Activated CD4-positive, alpha-beta memory T cell treated with anti-CD3 and anti-CD28 coated beads for 36 hours (primary cell): ENCODE data around the gene IQCB1. TPM values are rescaled to one million over a fixed set of nuclear protein-coding genes. Genes with fewer than 3 reads are reported as not detected.

ENCODE experiments used
- CTCF ChIA-PET: fragments of 350-600 bp; sonication (Branson Sonifier 250); formaldehyde crosslinking; loops from one replicate; lab custom pipeline; 2021; ENCODE audit warnings: antibody characterized with exemption, inconsistent platforms; lab: Charles Lee
- POLR2A ChIA-PET: fragments of 350-600 bp; sonication (Branson Sonifier 250); formaldehyde crosslinking; loops from one replicate; lab custom pipeline; 2021; ENCODE audit warnings: antibody characterized with exemption; lab: Charles Lee
- DNase-seq: peaks from one replicate; pipeline ENCODE4 v3.0.0-alpha.2; 2020
- H3K27ac Mint-ChIP-seq: one replicate; pipeline ENCODE4 v1.8.0; 2021; ENCODE audit warnings: mixed read lengths
- H3K27me3 Mint-ChIP-seq: one replicate; pipeline ENCODE4 v1.8.0; 2021; ENCODE audit warnings: mixed read lengths
- H3K36me3 Mint-ChIP-seq: one replicate; pipeline ENCODE4 v1.8.0; 2021; ENCODE audit warnings: mixed read lengths
- H3K4me1 Mint-ChIP-seq: one replicate; pipeline ENCODE4 v1.8.0; 2021; ENCODE audit warnings: low read depth, mixed read lengths
- H3K4me3 Mint-ChIP-seq: one replicate; pipeline ENCODE4 v1.8.0; 2021; ENCODE audit warnings: mild to moderate bottlenecking, mixed read lengths
- H3K9me3 Mint-ChIP-seq: one replicate; pipeline ENCODE4 v1.8.0; 2021; ENCODE audit warnings: mixed read lengths
- intact Hi-C: fragments of 100-400 bp; cut with micrococcal nuclease; formaldehyde crosslinking; loops from one replicate; pipeline ENCODE4 v1.15.1; 2023
- total RNA-seq, 2 experiments: library from RNA; stranded (reverse); gene quantifications; one replicate each; pipeline ENCODE4 v1.2.3, GENCODE V29; 2021

IQCB1 gene
- total RNA-seq, 2 experiments from 2014 or later, result 36.8 to 37.3 TPM

- ChIA-PET POLR2A (no interaction called here), CTCF (no interaction called here)
- intact Hi-C loops, result loop anchor here (5.0 to 10.0 kb wide), 4 partner anchors 157 to 1493 kb away; partner anchors contain the start of genes DTX3L, KPNA1, LRRC58 and PARP9
- Mint-ChIP-seq H3K9me3 (no peaks in the 10 kb centered on the region), H3K36me3 (peaks cover 3% of the 10 kb centered on the region), H3K27ac (no peak overlapping the region), H3K4me3 (no peak overlapping the region), H3K27me3 (no peaks in the 10 kb centered on the region), H3K4me1 (peaks cover 8% of the 10 kb centered on the region)
- DNase-seq, result no peak
Measured at GRCh38 chr3:121839962-121840361, 5.1 kb upstream of the IQCB1 start.

- CTCF ChIA-PET, result no interaction called here
- POLR2A ChIA-PET, result no interaction called here
- no peak for DNase-seq
- H3K4me3 Mint-ChIP-seq, result peak overlapping the region; percentile 17
- intact Hi-C loops, result loop anchor here (5.0 to 10.0 kb wide), 4 partner anchors 161 to 1489 kb away; partner anchors contain the start of genes DTX3L, KPNA1, LRRC58 and PARP9
- H3K36me3 Mint-ChIP-seq, result peaks cover 25% of the 10 kb centered on the region
- H3K27ac Mint-ChIP-seq, result no peak overlapping the region
- no peaks in the 10 kb centered on the region for H3K27me3 Mint-ChIP-seq
- H3K9me3 Mint-ChIP-seq, result no peaks in the 10 kb centered on the region
- H3K4me1 Mint-ChIP-seq, result peaks cover 30% of the 10 kb centered on the region
Measured at GRCh38 chr3:121836481-121836880, 1.6 kb upstream of the IQCB1 start.

- H3K27me3 Mint-ChIP-seq, result no peaks in the 10 kb centered on the region
- H3K36me3 Mint-ChIP-seq, result peaks cover 28% of the 10 kb centered on the region
- CTCF ChIA-PET, result no interaction called here
- DNase-seq, result no peak
- peaks cover 32% of the 10 kb centered on the region for H3K4me1 Mint-ChIP-seq
- no peaks in the 10 kb centered on the region for H3K9me3 Mint-ChIP-seq
- H3K27ac Mint-ChIP-seq, result no peak overlapping the region
- POLR2A ChIA-PET, result interaction anchor here (1.8 kb wide), 1 partner anchor 87 kb away, joined by 7 read pairs; the partner anchor contains the start of gene GOLGB1
- peak overlapping the region; percentile 98 for H3K4me3 Mint-ChIP-seq
- intact Hi-C loops, result loop anchor here (5.0 to 10.0 kb wide), 4 partner anchors 161 to 1489 kb away; partner anchors contain the start of genes DTX3L, KPNA1, LRRC58 and PARP9
Measured at GRCh38 chr3:121836064-121836463, 1.2 kb upstream of the IQCB1 start.

GRCh38 chr3:121835465-121835801 is 573 bp upstream of the IQCB1 start:
- H3K36me3 Mint-ChIP-seq, result peaks cover 26% of the 10 kb centered on the region
- CTCF ChIA-PET, result interaction anchor here (0.7 to 1.0 kb wide), 3 partner anchors 89 to 418 kb away, joined by 3 read pairs; no protein-coding TSS in a partner anchor
- POLR2A ChIA-PET, result interaction anchor here (1.0 to 1.8 kb wide), 4 partner anchors 10 to 177 kb away, joined by 3 to 7 read pairs (median 6); partner anchors contain the start of gene GOLGB1
- H3K4me3 Mint-ChIP-seq, result peak overlapping the region; percentile 98
- peak overlapping the region; percentile 84 for H3K27ac Mint-ChIP-seq
- no peaks in the 10 kb centered on the region for H3K9me3 Mint-ChIP-seq
- no peaks in the 10 kb centered on the region for H3K27me3 Mint-ChIP-seq
- no peak for DNase-seq
- H3K4me1 Mint-ChIP-seq, result peaks cover 37% of the 10 kb centered on the region
- intact Hi-C loops, result loop anchor here (1.0 to 10.0 kb wide), 13 partner anchors 86 to 1741 kb away; partner anchors contain the start of genes DTX3L, GOLGB1, GSK3B and GTF2E1

- no peak for DNase-seq
Measured at GRCh38 chr3:121834157-121834670, 646 bp downstream of the IQCB1 start.

GRCh38 chr3:121822973-121823372 is 11.9 kb downstream of the IQCB1 start:
- intact Hi-C loops, result no loop called here
- ChIA-PET CTCF (no interaction called here), POLR2A (no interaction called here)
- no peak for DNase-seq
- H3K9me3 Mint-ChIP-seq, result peaks cover 17% of the 10 kb centered on the region
- H3K4me1 Mint-ChIP-seq, result peaks cover 20% of the 10 kb centered on the region
- no peaks in the 10 kb centered on the region for H3K27me3 Mint-ChIP-seq
- no peak overlapping the region for H3K4me3 Mint-ChIP-seq
- peaks cover 82% of the 10 kb centered on the region for H3K36me3 Mint-ChIP-seq
- no peak overlapping the region for H3K27ac Mint-ChIP-seq

More at GRCh38 chr3:121834157-121834670, 646 bp downstream of the IQCB1 start:
- Mint-ChIP-seq H3K27me3 (no peaks in the 10 kb centered on the region), H3K36me3 (peaks cover 26% of the 10 kb centered on the region), H3K27ac (peak overlapping the region; percentile 84), H3K9me3 (no peaks in the 10 kb centered on the region), H3K4me3 (peak overlapping the region; percentile 98), H3K4me1 (peaks cover 37% of the 10 kb centered on the region)
- ChIA-PET POLR2A (interaction anchor here (0.6 to 1.8 kb wide), 5 partner anchors 8 to 268 kb away, joined by 3 to 7 read pairs (median 5); partner anchors contain the start of gene GOLGB1), CTCF (interaction anchor here (0.7 to 1.0 kb wide), 2 partner anchors 260 to 559 kb away, joined by 3 read pairs; no protein-coding TSS in a partner anchor)
- intact Hi-C loops, result loop anchor here (2.0 to 10.0 kb wide), 4 partner anchors 271 to 1739 kb away; partner anchors contain the start of genes DTX3L, GSK3B, GTF2E1 and PARP9

GRCh38 chr3:121821421-121822199 is 13.2 kb downstream of the IQCB1 start:
- Mint-ChIP-seq H3K36me3 (peaks cover 80% of the 10 kb centered on the region), H3K27ac (no peak overlapping the region), H3K27me3 (no peaks in the 10 kb centered on the region), H3K9me3 (peaks cover 28% of the 10 kb centered on the region), H3K4me1 (peaks cover 24% of the 10 kb centered on the region), H3K4me3 (no peak overlapping the region)
- intact Hi-C loops, result no loop called here
- ChIA-PET POLR2A (no interaction called here), CTCF (interaction anchor here (0.8 kb wide), 1 partner anchor 161 kb away, joined by 3 read pairs; the partner anchor contains the start of gene HCLS1)
- DNase-seq, result no peak

- H3K27ac Mint-ChIP-seq, result no peak overlapping the region
- no peak for DNase-seq
- peaks cover 81% of the 10 kb centered on the region for H3K36me3 Mint-ChIP-seq
- H3K4me1 Mint-ChIP-seq, result peaks cover 39% of the 10 kb centered on the region
- intact Hi-C loops, result no loop called here
- no peak overlapping the region for H3K4me3 Mint-ChIP-seq
- POLR2A ChIA-PET, result no interaction called here
- CTCF ChIA-PET, result no interaction called here
- no peaks in the 10 kb centered on the region for H3K27me3 Mint-ChIP-seq
- H3K9me3 Mint-ChIP-seq, result peaks cover 29% of the 10 kb centered on the region
Measured at GRCh38 chr3:121819236-121819635, 15.6 kb downstream of the IQCB1 start.

- H3K27me3 Mint-ChIP-seq, result no peaks in the 10 kb centered on the region
- peaks cover 28% of the 10 kb centered on the region for H3K9me3 Mint-ChIP-seq
- H3K36me3 Mint-ChIP-seq, result peaks cover 81% of the 10 kb centered on the region
- ChIA-PET POLR2A (no interaction called here), CTCF (no interaction called here)
- no peak overlapping the region for H3K27ac Mint-ChIP-seq
- H3K4me1 Mint-ChIP-seq, result peaks cover 45% of the 10 kb centered on the region
- no peak overlapping the region for H3K4me3 Mint-ChIP-seq
- DNase-seq, result no peak
- intact Hi-C loops, result no loop called here
Measured at GRCh38 chr3:121818578-121818977, 16.3 kb downstream of the IQCB1 start.

GRCh38 chr3:121817753-121818152 is 17.1 kb downstream of the IQCB1 start:
- H3K27me3 Mint-ChIP-seq, result no peaks in the 10 kb centered on the region
- CTCF ChIA-PET, result no interaction called here
- peaks cover 51% of the 10 kb centered on the region for H3K4me1 Mint-ChIP-seq

GRCh38 chr3:121809249-121809648 is 25.6 kb downstream of the IQCB1 start:
- peaks cover 21% of the 10 kb centered on the region for H3K4me1 Mint-ChIP-seq
- no peaks in the 10 kb centered on the region for H3K9me3 Mint-ChIP-seq
- peaks cover 33% of the 10 kb centered on the region for H3K36me3 Mint-ChIP-seq
- no peak overlapping the region for H3K27ac Mint-ChIP-seq
- POLR2A ChIA-PET, result interaction anchor here (1.6 kb wide), 1 partner anchor 26 kb away, joined by 7 read pairs; the partner anchor contains the start of genes EAF2 and IQCB1
- intact Hi-C loops, result no loop called here
- no peaks in the 10 kb centered on the region for H3K27me3 Mint-ChIP-seq
- no peak overlapping the region for H3K4me3 Mint-ChIP-seq
- DNase-seq, result no peak
- CTCF ChIA-PET, result no interaction called here

More at GRCh38 chr3:121817753-121818152, 17.1 kb downstream of the IQCB1 start:
- Mint-ChIP-seq H3K27ac (no peak overlapping the region), H3K4me3 (no peak overlapping the region), H3K9me3 (peaks cover 22% of the 10 kb centered on the region), H3K36me3 (peaks cover 76% of the 10 kb centered on the region)
- POLR2A ChIA-PET, result no interaction called here
- no peak for DNase-seq
- intact Hi-C loops, result no loop called here

- Mint-ChIP-seq H3K4me1 (peaks cover 6% of the 10 kb centered on the region), H3K27ac (no peak overlapping the region), H3K9me3 (no peaks in the 10 kb centered on the region), H3K4me3 (no peak overlapping the region), H3K36me3 (peaks cover 33% of the 10 kb centered on the region), H3K27me3 (no peaks in the 10 kb centered on the region)
- intact Hi-C loops, result no loop called here
- CTCF ChIA-PET, result no interaction called here
- POLR2A ChIA-PET, result no interaction called here
- no peak for DNase-seq
Measured at GRCh38 chr3:121803771-121804320, 31.0 kb downstream of the IQCB1 start.
